GM19099 (cell line): ENCODE results near the gene DUSP22.

ENCODE experiments used
- POLR2A ChIP-seq: IDR thresholded peaks from 3 replicates; pipeline ENCODE4 v1.6.1; 2011; ENCODE audit warnings: low read depth; ENCODE audit not compliant: insufficient read length; ENCODE audit errors: extremely low read depth

Gene DUSP22

DNA sequence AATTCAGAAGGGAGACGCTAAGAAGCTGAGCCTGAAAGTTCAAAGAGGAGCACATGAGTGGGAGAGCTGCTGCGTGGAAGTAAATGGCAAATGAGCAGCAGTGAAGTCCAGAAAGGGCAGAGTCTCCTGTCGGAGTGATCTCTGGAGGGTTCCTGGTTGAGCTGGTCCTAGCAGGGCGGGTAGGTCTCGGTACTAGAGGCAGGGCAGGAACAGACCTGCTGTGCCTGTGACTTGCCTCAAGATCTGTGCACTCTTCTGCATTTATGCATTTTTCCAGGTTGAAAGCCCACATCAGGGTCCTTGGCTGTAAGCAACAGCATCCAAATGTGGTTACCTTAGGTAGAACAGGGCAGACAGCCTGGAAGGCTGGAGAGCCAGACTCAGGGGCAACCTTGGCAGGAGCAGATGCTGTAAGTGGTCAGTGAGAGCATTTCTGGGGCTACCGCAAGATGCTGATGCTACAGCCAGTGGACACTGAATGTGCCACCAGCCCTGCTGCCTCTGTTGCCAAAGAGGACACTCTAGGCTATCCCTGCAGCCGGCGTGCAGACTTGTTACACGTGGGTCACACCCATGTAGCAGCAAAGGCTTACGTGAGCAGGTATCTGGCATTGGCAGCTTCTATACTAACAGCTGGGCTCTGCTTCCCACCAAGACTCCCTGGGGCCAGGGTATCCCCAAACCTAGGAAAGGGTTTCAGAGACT is 8.4 kb downstream of the DUSP22 start:
- no peak for TF ChIP-seq POLR2A

DNA sequence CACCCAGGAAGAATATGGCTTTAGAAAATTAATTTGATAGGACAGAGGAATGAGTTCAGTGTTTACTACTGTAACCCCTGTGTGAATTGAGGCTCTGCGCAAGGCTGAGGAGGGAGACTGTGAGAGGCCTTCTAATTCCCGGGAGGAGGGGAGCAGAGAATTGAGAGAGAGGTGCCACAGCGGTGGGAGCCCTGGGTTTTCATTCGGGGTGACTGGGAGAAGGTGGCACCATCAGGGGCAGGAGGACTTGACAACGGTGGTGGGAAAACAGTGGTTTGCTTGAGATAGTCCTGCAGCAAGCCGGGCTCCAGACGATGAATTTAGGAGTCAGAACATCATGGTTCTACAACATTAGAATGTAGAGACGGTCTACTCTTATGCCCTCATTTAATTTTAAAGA is 9.2 kb downstream of the DUSP22 start:
- TF ChIP-seq POLR2A = no peak

DNA sequence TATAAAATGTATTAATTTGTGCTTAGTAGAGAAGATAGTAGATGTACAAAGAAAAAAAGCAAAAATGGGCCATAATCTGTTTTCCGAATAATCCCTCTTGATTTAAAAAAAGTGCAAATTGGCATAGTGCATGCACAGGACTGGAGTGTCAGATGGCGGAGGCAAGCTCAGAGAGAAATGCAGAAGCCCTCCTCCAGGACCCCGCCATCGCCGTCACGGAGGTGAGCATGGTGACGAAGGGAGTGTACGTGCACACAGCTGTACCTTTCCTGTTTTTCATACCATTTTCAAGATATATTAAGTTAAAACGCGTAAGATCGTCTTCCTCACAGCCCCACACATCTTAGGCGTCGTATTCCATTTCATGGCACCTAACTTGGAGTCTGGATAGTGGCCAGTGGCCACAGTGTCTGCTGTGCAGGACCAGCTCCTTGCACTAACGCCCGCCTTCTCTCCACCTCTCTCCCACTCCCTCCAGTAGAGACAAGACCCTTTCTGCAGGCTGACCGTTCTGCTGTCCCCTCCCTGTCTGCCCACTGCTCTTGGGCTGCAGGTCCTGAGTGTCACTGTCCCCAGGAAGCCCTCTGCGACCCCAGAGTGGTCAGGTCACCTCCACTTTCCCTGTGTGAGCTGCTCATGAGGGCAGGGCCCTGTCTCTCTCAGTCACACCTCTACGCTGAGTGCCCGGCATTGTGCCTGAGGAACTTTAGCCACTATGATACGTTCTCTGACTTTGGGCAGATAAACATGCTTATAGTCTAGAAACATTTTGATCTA is 9.8 kb downstream of the DUSP22 start:
- no peak for TF ChIP-seq POLR2A

DNA sequence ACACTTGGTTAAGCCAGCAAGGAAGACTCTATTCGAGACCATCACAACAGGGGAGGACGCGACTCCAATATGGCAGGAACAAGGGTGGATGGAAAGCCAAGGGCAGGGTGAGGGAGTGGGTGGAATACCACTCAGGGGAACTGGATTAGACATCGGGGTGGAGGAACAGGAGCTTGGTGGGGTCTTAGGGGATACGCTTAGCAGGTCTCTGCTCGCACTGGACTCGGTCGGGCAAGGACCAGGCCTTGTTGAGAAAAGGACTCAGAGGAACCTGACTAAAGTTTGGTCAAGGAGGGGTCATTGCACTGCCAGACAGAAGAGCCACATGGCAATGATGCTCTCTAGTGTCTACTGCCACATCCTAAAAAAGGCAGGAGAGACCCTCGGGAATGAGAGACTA is 10.5 kb downstream of the DUSP22 start:
- TF ChIP-seq POLR2A = no peak

DNA sequence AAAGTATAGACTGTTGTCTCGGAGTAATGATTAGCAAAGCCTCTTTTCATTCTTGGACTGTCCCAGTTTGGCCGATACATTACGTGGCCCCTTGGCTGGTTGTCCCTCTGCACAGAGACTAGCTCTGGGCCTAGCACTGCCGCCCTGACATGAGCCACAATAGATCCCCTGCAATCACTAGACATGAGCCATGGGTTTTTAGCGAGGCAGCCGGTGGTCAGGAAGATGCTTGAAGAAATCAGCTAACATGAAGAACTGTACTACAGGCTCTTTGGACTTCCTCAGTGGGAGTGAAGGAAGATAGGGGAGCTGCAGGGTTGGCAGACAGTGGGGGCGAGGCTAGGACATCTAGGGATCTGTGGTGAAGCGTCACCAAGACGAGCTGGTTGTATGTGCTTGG is 11.0 kb downstream of the DUSP22 start:
- TF ChIP-seq POLR2A = no peak

DNA sequence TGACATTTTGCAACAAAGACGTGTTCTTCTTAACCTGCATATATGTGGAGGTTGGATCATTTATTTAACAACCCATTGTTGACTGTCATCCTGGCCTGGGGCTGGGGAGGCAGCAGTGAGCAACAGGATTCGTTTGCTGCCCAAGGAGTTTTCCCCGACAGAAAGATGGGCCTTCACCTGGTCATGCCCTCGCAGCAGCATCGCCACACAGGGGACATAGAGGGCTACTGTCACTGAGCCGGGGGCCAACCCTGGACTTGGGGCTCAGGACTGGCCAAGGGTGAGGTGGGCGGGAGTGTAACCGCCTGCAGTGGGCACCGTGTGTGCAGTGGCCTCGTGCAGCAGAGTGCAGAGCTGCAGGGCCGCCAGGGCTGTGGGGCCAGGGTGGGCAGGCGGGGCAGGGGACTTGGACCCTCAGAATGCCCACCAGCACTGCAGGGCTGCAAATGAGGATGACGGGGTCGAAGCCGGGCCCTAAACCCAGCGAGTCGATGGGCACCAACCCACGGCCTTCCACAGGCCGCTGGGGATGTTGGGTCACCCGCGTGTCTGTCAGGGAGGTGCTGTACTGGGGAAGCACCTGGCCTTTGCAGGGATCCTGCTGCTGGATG is 11.8 kb downstream of the DUSP22 start:
- no peak for TF ChIP-seq POLR2A

DNA sequence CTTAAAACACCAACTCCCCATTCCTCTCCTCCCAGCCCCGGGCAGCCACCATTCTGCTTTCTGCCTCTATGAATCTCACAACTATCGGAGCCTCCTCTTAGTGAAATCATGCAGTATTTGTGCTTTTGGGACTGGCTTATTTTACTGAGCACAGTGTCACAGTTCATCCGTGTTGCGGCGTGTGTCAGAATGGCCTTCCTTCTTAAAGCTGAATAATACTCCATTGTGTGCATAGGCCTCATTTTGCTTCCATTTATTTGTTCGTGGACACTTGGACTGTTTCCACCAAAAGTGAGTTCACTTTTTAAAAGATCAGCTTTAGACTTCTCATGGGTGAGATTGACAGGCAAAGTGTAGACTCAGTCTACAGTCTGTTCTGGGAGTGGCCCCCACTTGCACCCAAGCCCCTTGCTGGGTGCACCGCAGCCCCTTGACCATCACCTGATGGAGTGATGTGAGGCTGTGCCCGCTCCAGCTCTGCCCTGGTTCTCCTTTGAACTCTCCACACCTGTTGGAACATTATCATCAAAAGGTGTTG is 12.6 kb downstream of the DUSP22 start:
- TF ChIP-seq POLR2A = no peak

DNA sequence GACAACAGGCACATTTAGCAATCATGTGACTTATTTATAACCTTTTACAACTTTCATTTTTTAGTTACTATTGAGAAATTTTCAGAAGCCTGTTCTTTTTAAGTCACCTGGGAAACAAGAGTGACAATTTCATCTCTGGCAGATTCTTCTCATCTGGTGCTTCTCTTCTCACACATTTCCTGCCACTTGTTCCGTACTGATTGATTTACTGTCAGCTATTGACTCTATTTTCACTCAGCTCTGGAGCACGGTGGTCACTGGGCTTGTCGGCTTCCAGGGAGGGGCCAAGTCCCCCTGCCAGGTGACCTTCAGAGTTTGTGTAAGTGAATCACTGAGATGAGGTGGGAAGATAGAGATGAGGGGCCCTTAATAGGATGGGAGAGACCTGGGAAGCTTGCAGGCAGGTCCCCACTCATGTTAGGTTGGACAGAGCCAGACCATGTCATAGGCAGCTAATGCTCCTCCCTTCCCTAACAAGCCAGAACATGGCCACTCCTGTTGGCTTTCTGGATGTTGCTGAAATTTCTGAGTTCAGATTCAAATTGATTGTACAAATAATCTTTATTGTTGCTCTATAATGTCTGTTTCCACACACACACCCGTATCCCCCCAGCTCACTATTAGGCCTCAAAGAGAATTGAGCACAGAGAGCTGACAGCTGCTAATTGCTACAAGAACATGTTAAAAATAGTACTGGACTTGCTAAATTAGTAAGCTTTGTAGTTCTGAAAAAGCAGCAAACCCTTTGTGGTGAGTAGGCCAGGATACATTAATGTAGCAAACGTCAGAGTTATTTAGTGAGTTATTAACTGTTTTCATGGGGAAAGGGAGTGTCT is 13.3 kb downstream of the DUSP22 start:
- TF ChIP-seq POLR2A = peak; percentile 40

DNA sequence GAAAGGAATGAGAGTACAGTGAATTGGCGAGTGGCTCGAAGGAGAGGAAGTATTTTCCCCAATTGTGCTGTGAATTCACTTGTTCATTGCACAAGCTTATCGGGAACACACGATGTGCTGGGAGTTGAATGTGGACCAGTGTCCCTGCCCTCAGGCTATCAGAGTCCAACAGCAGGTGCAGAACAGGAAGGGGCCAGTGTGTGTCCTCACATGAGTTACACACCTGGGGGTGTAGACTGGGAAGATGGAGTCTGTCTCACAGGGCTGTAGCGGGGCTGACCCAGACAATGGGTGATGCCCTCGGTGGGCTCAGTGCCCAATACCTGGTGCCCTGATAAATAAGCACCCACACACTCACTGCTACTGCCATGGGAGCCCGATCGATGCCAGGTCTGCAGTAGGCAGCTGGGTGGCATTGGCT is 14.4 kb downstream of the DUSP22 start:
- peak; percentile 35 for TF ChIP-seq POLR2A

DNA sequence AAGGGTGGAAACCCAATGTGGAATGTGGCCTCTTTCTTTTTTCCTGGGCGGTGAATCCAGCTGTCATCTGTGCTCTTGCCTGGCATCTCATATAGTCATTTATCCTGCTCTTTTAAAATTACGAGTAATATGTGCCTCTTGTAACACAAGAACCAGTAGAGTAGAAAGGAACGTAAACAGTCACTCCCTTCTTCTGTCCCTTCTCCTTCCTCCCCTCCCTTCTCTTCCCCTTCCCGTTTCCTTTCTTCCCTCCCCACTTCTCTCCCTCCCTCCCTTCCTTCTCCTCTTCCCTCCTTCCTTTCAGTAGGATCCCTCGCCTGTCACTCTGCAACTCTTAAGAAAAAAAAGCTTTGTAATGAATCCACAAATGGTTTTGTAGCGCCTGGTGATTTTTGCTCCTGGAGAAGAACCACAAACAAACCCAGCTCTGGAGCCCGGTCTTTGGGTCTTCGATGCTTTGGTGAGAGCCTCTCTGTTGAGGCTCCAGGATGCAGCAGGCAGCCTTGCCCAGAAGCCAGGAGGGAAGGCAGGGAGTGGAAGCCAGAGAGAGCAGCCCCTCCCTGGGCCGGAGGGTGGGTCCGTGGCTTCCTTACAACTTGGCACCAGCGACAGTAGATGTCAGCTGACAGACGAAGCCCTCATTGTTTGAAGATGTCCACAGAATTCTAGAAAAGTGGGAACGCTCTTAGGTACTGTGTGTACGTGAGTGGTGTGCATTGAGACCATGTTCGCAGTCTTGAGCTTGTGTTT is 15.0 kb downstream of the DUSP22 start:
- no peak for TF ChIP-seq POLR2A

DNA sequence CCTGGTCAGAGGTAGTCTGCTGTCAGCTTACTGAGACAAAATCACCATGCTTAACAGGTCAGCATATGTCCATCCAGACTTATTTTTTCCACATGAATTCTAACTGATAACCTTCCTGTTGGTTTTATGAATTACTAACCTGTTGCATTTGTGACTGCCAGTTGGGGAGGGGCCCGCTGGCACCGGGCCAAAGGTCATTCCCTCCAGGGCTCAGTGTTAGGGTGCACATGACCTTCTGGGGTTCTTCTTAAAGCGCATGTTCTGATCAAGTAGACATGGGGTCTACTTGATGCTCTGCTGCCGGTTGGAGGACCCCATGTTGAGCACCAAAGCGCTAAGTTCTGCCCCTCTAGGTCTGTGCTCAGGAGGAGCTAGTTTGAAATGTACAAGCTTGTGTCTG is 15.6 kb downstream of the DUSP22 start:
- TF ChIP-seq POLR2A = no peak

DNA sequence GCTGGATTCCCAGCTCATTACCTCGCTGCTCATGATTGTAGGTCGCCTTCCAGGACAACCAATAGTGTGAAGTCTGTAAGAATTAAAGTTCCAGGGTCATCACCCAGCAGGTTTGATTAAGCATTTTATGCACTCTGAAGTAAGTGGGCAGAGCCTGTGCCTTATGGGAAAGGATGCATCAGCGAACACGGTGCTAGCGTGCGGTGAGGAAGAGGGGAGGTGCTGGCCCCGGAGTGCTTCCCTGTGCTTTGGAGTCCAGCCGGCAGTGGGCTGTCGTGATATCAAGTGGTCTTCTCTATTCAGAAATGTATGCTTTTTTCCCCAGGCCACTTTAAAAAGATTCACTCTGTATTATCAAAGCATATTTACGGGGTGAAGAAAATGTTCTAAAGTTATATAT is 16.0 kb downstream of the DUSP22 start:
- TF ChIP-seq POLR2A = no peak

DNA sequence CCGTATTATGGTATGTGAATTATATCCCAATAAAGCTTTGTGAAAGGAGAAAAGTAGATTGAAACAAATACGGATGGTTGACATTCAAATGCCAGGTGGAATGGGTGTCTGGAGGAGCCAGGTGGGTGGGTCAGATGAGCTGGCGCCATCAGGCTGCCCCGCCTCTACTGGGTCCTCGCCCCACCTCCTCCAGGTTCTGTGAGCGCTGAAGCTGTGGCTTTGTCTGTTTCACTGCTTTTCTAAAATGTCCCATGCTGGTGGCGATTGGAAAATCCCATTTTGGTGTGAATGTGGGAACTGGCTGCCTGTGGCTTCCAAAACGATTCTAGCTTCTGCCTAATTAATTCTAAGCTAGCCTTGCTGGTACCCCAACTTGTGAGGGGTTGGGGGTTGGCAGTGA is 16.5 kb downstream of the DUSP22 start:
- no peak for TF ChIP-seq POLR2A

DNA sequence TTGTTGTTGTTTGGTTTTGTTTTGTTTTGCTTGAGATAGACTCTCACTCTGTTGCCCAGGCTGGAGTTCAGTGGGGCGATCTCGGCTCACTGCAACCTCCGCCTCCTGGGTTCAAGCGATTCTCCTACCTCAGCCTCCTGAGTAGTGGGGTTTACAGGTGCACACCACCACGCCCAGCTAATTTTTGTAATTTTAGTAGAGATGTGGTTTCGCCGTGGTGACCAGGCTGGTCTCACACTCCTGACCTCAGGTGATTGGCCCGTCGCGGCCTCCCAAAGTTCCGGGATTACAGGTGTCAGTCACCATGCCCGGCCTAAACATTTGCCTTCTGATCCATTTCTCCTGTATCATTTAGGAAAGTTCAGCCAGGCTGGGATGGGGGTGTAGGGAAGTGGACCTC is 17.7 kb downstream of the DUSP22 start:
- no peak for TF ChIP-seq POLR2A

DNA sequence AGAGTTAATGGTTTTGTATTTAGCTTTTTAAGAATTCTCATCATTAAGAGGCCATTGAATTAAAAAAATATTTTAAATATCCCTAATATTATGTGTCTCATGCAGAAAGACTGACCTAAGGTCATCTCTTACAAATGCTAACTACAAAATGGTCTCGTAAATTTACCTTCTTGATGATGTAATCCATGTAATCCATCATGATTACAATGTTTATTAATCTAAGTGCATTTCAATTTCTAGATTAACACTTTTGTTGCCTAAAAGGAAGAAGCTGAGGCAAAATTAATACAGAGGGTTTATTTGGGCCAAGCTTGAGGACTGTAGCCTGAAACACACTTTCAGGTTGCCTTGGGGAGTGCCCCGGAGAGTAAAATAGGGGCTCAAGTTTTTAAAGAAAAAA is 18.4 kb downstream of the DUSP22 start:
- TF ChIP-seq POLR2A = no peak

DNA sequence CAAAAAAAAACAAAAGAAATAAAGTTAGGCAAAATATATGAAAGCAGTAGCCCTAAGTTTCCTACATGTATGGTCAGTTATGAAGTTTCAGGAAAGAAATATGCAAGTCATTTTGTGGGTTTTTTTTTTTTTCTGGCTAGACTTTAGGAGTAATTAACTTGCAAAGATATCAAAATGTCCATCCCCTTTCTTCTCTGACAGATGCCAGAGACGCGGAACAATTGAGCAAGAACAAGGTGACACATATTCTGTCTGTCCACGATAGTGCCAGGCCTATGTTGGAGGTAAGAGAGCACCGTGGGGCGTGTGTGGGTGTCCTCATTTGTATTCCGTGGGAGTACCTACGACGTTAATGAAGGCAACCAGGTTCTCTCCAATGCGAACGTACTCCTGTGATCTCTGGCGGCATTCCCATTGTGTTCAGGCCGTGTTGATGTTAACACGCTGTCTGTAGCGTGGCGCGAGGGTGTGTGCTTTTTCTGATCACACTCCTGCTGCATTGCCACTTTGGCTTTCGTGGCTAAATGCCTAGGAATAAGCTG is 19.5 kb downstream of the DUSP22 start:
- TF ChIP-seq POLR2A = no peak
